Stimulated activated CD4-positive, alpha-beta T cell treated with anti-CD3 and anti-CD28 coated beads, Interleukin-4, amount 100 ng/mL, for 4 hours (primary cell): ENCODE measurements around the gene NKAIN4.

ENCODE experiments used
- DNase-seq, 2 experiments: peaks; one replicate each; pipeline ENCODE4 v3.0.0-alpha.2; 2020

The NKAIN4 gene

DNA sequence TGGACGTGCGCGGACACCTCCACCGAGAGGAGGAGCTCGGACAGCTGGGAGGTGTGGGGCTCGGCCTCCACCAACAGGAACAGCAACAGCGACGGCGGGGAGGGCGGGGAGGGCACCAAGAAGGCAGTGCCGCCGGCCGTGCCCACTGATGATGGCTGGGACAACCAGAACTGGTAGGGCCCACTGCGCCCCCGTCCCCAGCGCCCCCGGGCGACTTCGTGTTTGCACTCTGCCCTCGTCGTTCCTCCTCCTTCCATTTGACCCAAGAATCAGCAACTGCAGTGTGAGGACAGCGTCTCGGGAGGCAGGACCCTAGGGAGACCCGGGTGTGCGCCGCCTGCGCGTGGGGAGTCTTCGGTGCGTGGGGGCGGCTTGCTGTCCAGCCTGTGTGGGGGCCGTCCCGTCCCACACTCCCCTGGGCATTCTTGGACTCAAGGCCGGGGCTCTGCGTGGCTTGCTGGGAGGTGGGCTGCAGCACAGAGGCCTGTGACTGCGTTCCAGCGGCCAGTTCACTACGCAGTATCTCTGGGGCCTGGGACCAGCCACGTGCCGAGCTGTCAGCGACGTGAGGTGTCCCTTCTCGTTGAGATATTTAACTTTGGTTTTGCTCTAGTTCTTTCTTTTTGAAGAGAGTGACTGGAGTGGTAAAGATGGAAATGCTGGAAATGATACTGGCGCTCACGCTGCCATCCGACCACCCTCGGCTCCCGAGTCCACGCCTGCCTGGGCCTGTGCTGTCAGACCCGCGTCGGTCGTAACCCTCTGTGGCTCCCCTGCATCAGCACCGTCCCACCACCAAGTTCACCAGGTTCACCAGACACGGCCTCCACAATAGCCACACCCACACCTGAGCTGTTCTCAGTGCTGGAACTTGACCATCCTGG lies 33.7 kb upstream of the NKAIN4 start:
- no peak for DNase-seq

DNA sequence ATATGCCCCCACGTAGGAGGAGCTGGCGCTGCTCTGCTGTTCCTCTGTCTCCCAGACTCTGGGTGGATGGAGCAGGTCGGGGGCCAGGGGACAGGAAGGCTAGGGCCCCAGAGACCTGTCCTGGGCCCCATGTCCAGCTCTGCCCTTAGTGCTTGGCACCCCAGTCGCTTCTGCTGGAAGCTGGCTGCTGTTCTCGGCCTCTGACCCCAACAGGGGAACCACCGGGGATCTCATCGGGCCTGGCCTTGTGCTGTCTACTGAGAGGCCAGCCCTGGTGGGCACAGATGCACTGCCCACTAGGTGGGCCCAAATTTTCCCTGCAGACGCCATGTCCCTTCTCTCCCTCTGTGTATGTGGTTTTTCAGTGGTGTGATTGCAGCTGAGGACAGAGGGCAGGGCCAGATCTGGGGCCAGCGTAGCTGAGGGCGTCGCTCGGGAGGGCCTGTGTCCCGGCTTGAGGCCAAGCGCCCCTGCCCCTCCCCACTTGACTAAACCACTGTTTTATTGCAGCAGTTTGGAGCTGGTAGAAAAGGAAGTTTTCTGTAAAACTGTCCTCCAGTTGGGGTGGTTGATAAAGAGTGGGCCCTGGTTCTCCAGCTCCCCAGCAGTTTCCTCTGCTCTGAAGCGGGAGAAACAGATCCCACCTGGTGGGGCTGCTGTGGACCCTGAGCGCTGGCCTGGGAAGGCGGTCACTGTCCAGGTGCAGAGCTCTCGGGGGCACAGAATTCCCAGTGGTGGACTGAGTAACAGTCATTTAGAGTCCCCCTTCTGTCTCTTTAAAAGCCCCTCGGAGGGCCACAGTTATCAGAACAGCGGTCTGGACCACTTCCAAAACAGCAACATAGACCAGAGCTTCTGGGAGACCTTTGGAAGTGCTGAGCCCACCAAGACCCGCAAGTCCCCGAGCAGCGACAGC lies 32.8 kb upstream of the NKAIN4 start:
- DNase-seq = no peak

DNA sequence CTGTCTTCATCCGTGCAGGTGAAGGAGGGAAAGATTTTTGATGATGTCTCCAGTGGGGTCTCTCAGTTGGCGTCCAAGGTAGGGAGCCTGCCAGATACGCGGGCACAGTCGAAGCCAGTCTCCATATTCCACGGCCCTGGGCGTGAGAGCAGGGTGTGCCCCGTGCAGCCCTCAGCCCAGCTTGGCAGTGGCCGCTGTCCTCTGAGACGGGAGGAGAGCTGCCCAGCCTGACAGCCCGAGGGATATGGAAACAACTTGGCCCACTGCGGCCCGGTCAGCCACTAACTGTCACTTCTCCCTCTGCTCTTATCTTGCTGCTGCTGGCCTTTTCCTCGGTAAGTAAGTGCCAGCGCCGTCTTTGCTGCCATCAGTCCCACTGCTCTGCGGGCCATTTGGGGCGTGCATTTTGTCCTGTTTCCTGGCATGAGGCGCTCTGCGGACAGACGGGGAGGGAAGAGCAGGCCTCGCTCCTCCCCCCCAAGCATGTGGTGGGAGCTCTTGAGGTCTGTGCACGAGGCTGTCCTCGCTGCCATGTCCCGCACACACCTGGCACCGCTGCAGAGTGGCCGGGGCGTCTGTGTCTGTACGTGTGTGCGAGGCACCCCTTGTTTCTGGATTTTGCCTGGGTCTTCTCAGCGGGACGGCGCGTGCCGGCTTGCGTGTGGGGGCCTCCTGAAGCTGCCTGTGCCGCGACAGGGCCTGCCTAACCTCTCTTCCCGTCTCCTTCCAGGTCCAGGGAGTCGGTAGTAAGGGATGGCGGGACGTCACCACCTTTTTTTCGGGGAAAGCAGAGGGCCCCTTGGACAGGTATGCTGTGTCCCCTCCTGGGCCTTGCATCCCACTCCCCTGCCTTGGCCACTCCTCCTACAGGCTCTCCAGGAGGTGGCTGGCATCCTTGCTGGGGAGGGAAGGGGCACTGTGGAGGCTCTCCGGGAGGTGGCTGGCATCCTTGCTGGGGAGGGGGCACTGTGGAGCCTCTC lies 31.7 kb upstream of the NKAIN4 start:
- no peak for DNase-seq

DNA sequence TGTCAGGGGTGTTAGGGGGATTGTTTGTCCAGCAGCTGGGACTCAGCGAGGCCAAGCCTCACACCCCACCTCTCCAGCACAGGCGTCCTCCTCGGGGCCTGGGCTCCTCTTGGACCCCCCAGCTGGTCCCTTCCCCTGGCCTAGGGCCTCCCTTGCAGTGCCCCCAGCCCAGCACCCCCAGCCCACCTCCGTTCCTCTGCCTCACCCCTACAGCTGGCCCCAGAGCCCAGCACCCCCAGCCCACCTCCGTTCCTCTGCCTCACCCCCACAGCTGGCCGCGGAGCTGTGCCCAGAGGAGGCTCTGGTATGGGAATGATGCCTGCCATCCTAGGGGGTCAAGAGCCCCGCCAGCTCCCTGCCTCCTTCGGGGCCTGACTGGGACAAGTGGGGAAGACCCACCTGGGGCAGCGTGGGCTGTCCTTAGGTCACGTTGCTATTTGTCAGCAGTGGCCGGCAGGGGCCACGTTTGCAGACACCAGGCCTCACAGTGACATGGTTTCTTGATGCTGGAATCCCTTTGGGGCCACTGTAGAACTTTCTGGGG lies 30.8 kb upstream of the NKAIN4 start:
- no peak for DNase-seq

DNA sequence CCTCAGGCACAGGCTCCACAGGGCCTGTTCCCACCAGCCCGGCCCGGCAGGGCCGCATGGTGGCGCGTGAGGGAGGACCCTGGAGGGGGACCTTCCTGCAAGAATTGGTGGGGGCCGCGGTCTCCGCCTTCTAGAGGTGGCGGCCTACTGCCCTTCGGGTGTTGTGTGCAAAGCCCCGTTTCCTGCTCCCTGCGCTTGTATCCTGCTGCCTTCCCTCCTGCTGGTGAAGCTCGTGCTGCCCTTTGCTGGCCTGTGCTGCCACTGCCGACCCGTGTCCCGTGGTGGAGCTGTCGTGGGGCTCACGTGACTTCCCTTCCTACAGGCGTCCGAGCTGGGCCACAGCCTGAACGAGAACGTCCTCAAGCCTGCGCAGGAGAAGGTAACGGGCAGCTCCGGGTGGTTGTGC lies 30.3 kb upstream of the NKAIN4 start:
- DNase-seq = no peak

DNA sequence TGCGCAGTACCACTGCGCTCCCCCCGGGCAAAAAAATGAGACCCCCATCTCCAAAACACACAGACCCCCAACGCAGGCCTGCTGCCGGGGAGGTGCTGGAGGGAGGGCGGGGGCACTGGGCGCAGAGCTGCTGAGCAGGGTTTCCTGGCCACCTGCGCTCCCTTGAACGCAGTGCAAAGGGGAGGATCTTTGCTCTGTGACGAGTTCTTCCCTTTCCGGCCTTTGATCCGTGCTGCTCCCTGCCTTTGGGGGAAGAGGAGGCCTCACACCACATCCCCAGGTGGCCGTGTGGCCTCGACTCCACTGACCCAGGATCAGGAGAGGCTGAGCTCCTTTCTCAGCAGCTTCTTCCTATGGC lies 29.8 kb upstream of the NKAIN4 start:
- DNase-seq = no peak

DNA sequence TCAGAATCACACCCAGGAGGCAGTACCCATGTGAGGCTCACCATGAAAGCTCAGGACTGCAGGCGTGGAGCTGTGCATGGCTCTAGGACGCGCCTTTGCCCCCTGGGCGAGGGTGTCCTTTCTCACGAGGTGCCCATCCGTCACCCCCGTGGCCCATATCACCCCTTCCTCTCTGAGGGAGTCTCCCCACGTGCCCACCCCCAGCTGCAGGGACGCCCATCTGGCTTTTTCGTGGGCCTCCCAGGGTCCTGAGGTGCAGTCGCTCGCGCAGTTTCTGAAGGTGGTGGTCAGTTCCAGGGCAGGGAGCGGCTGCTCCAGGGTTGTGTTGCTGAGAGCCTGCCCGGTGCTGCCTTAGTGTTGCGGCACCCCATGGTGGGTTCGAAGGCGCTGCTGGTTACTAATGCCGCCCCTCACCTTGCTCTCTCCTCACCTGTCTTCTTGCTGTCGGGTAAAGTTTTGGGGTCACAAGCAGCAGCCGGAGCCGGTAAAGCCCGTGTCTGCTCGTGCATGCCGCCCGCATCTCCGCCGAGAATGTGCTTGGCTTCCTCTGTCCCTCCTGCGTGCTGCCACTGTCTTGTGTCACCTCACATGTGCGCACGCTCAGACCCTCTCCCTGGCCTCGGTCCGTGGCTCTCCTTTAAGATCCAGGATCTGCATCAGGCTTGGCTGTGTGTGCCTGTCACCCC lies 29.3 kb upstream of the NKAIN4 start:
- DNase-seq = no peak

DNA sequence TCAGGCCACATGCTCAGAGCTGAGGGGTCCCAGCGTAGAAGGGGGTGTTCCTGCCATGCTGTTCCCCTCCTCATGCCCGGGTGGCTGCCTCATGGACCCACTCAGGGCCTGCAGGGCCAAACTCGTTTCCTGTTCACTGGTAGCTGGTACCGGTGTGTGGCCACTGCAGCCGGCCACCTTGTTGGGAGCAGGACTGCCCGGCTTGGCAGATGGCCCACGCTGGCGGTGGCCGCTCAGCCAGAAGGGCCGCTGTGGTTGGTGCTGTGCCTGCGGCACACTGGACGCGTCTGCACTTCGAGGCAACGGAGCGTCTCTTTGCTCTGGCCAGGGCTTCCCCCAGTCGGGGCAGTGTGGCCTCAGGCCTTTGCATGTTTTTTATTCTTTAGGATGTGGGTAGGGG lies 28.7 kb upstream of the NKAIN4 start:
- DNase-seq = no peak

DNA sequence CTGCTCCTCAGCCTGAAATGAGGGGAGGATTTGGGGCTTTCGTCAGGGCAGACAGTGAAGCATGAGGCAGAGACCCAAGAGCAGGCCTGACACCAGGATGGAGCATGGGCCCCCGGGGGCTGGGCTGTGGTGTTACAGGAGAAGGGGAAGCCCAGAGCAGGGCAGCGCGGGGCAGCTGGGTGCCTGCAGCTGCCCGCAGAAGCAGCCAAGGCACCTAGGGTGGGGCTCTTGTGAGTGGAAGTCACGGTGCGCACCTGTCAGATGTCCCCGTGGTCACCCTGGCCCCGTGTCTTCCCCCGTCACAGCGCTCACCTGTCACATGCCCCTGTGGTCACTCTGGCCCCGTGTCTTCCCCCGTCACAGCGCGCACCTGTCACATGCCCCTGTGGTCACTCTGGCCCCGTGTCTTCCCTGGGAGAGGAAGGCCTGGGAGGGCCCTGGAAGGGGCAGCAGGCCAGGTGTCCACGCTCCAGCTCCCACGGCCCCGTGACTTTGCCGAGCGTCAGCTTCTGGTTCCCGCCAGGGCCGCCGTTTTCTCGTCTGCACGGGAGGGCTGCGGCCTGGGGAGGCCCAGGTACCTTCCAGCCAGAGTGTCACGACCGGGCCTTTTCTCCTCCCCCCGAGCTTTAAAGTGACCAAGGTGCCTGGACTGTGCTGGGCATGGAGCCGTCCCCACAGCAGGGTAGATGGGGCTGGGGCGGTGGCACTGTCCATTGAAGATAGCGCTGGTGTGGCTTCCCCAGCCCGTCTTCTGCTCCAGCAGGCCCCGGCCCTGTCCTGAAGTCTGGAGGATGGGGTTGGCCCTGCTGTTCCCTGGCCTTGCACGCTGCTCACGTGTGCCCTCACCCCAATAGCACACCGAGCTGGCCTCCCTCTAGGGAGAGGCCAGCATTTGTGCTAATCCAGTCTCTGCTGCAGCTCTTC lies 27.7 kb upstream of the NKAIN4 start:
- no peak for DNase-seq

DNA sequence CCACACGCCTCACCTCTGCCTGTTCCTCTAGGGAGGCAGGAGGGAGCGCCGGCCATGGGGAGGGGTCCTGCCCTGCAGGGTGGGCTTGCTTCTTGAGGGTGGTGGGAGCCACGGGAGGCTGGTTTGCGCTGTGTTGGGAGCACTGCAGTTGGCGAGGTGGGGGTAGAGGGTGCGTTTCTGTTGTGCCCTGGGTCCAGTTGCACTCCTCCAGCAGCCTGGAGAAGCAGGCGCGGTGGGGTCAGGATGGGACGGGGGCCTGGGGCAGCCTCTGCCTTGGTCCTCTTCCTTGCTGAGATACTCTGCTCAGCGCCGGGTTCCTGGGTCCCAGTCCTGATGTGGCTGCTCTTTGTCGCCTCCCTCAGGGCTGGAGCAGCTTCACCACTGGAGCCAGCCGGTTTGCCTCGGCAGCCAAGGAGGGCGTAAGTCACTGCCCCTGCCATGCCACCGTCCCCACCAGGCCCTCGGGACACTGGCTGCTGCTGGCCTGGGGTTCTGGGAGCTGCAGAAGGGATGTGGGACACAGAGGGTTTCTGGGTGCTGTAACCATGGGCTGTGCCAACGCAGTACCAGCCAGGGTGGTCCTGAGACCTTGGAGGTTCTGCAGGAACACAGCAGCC lies 26.8 kb upstream of the NKAIN4 start:
- no peak for DNase-seq

DNA sequence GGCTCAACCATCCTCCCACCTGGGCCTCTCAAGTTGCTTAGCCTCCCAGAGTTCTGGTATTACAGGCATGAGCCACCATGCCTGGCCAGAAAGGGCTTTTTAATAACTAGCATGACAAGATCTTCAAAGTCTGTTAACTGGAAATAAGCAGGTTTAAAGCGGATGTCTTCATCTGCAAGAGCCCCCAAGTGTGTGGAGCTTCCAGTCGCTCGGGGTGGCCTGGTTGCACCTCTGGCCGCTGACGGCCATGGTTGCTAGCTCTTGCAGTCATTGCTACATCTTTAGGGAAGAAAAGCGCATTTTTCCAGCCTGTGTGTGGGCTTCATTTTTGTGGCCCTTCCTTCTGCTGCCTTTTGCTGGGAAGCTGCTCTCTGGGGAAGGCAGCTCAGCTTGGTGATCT lies 26.1 kb upstream of the NKAIN4 start:
- DNase-seq = no peak

DNA sequence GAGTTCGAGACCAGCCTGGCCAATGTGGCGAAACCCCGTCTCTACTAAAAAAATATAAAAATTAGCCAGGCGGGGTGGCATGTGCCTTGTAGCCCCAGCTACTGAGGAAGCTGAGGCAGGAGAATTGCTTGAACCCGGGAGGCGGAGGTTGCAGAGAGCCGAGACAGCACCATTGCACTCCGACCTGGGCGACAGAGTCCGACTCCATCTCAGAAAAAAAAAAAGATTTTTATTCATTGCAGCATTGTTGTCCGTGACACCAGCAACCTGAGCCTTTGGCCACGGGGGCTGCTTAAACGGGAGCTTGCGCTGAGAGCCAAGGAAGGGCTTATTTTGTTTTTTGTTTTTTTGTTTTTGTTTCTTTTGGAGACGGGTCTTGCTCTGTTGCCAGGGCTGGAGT lies 25.7 kb upstream of the NKAIN4 start:
- no peak for DNase-seq

DNA sequence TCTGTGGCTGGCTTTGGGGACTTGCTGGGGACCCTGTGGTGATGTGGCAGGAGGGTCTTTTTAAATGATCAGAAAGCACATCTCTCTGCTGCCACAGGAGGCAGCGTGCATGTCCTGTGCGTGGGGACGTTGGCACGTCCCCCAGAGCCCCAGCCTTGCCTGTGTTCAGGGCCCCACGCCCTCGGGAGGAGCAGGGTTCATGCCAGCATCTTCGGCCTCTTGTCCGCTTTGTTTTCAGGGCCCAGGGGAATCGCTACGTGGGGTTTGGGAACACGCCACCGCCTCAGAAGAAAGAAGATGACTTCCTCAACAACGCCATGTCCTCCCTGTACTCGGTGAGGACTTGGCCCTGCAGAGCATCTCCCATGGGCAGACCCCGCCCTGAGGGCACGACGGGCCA lies 24.4 kb upstream of the NKAIN4 start:
- DNase-seq = no peak

DNA sequence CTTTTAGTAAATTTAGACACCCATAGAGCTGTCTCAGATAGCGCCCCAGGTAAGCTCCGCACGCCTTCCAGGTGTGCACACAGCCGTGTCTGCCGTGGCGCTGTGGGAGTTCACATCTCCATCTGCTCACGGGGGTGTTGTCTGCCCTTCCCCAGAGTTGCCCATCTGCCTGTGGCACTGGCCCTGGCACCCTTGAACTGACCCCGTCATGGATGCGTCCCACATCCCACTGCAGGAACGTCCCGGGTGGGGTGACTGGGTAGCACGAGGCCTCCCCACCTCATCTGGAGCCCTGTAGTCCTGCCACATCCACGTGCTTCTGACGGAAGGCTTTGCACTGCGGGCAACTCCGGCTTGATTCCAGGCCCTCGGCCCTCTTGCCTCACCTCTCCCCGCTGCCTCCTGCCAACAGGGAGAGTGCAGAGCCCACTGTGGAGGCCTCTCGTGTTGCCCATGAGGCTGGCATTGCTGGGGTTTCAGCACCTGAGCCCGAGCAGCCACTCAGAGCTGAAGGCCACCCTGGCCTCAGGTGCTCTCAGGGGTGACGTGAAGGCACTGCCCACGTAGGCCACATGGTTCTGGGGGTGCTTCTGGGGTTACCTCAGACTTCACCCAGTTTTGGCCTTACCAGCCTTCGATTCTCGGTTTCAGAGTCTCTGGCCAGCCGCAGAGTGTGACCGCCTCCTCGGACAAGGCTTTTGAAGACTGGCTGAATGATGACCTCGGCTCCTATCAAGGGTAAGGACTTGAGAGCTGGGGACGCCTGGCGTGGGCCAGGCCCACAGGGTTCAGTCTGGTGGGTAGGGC lies 23.4 kb upstream of the NKAIN4 start:
- DNase-seq = no peak

DNA sequence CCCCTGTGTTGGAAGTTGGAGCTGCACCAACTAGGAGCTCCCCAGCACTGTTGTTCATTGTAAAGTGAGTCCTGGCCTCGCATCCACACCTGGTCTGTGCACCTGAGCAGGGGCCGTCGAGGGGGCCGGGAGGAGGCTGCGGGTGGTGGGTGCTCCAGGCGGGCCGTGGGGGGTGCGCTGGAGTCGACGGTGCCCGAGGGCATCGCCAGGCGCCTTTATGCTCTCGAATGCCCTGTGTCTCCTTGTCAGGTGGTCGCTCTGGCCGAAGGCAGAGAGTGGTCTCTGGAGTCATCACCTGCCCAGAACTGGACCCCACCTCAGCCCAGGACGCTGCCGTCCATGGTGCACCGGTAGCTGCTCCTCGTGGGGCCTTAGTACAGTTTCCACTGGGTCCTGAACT lies 22.7 kb upstream of the NKAIN4 start:
- DNase-seq = no peak

DNA sequence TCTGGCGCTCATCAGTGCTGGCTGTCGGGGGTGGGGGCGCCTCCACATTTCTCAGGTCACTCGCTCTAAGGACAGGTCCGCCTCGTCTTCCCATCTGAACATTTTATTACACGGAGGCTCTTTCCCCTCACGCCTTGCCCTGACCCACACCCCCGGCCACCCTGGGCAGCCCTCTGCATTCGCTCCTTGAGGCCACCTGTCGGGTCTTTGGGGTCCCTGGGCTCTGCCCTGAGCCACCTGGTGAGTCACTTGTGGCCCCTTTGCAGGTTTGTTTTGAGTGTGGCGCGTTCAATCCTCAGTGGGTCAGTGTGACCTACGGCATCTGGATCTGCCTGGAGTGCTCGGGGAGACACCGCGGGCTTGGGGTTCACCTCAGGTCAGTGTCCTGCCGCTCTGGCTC lies 21.6 kb upstream of the NKAIN4 start:
- DNase-seq = no peak

DNA sequence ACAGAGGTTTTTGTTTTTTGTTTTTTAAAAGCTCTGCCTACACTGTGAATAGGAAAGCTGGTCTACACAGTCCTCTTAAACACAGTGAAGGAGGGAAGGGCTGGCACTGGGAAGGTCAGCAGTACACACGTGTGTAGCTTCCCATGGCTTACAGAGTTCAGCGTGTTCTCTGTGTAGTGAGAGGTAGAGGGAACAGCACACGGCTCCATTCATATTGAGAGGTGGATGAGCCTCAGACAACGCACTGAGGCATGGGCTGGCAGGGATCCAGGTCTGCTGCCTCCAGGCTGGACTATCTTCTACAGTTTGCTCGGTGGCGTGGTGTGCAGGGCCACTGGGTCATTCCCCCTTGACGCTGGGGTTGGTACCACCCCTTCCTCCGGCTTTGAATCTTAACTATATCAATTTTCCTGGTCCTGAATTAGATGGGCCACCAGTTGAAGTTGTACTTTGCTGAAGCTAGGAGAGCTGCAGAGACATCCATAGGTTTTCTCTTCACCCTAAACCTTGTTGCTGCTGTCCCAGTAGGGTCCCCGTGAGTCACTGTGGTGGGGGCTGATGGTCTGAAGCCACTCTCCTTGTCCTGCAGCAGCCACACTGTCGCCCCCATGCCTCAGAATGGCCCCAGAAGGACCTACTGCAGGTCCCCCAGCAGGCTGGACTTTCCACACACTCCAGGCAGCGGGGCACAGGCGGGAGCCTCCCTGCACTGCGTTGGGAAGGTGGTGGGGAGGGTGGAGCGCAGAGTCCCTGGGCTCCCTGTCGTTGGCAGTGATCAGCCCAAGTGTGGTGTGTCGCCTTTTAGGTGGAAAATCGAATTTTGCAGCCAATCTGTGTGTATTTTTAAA lies 20.3 kb upstream of the NKAIN4 start:
- DNase-seq = no peak

DNA sequence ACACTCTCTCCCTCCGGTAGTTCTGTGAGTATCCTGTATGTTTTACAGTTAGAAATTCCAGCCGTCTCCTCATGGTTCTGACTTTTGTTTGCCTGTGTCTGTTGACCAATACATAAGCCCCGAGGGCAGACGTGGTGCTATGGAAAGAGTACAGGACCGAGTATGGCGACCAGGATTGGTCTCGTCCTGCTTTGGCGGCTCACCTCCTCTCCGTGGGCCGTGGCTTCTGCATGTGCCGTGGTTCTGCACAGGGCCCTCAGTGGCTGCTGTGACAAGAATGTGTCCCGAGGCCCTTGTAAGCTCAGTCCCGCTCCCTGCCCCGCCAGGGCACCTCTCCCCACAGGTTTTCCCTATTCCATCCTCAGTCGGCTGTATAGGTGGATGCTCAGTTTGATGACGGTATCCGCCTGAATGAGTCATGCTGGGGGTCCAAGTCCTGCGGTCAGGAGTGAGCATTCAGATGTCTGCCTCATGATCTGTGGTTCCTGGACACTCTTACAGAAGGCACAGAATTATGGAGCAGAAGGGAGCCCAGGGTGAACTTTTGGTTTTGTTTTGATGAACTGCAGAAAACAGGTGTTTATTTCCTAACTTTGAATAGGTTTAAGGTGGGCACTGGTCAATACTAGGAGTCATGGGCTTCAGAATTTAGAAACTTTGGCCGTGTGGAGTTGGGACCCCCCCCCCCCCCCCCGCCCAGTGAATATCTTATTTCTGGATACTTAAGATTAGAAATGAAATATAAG lies 19.5 kb upstream of the NKAIN4 start:
- no peak for DNase-seq
